ENCODE measurements around the gene HIP1.

DNA sequence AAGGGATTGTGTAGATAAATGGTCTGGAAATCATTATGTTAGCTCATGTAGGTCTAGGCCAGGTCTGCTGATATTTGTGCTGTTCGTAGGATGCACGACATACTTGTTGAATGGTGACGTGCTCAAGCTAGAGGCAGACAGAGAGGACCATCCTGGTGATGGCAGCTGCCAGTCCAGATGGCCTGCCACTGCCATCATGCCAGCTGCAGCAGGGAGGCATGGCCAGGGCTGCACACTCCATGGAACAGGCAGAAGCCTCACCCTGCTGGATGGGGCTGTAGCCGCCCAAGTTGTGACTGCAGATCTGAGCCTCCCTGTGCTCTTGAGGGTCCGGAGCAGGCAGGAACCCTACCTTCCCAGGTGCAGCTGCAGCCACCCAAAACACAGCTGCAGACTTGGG is 166.3 kb downstream of the HIP1 start:
- TF ChIP-seq CTCF (IDR thresholded peaks at IDR 0.05): no peak
- no peak for TF ChIP-seq POLR2A (IDR thresholded peaks at IDR 0.05)

All from esophagus squamous epithelium (tissue), 4 donors.